HG02870 (cell line): Measurements from ENCODE around the gene BCL2L15.

ENCODE experiments used
- ATAC-seq: cut with Tn5 transposase; IDR thresholded peaks from one replicate; pipeline ENCODE4 v1.9.1; 2021; ENCODE audit warnings: mild to moderate bottlenecking, moderate library complexity; ENCODE audit not compliant: unreplicated experiment

The BCL2L15 gene

DNA sequence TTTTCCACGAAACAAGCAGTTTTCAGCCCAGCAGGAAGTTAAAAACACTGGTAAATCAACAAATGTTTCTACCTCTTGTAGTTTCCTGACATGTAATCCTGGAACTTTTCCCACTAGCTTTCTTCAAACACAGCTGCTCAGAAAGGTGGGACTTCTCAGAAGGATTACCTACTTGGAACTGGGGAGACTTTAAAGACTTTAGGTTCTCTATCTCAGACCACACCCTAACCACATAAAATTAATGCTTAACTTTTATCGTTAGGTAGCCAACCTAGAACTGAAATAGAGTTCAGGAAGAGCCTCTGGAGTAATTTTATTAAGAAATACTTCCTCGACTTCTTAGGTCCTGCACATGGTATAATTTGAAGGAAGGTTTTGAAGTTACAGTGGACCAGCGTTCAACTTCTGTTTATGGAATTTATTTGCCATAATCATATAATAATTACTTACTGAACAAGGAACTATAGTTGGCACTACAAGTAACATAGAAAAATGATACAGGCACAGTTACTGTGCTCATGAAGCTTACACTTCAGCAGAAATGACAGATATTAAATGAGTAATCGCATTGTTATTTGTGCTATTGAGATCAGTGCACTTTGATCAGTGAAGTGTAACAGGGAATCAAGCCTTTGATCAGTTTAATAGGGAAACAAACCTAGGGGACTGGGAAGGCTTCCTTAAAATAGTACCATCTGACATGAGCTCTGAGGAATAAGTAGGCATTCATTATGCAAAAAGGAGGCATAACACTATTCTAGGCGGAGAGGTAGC is at the start of gene BCL2L15:
Gene BCL2L15, minus strand, starts transcription at position 180 of the 774 bp plus-strand sequence. CDS start 206 bp downstream, outside the sequence.
- ATAC-seq = no peak

DNA sequence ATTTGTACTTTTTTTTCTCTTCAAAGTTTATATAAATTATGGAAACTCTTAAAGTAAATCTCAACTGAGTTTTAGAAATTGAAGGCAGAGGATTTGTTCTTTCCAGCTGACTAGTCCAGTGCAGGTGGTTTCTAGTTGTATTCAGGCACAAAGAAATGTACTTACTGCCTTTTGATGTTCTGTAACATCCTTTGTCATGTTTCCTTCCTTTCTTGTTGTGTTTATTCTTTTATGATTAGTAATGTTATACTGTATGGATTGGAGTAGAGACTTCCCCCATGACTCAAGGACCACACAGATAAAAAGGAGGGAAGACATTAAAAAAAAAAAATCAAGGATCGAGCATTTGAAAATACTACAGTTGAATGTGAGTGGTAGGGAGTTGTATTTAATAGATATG is 49.8 kb upstream of the BCL2L15 start:
- ATAC-seq = no peak

DNA sequence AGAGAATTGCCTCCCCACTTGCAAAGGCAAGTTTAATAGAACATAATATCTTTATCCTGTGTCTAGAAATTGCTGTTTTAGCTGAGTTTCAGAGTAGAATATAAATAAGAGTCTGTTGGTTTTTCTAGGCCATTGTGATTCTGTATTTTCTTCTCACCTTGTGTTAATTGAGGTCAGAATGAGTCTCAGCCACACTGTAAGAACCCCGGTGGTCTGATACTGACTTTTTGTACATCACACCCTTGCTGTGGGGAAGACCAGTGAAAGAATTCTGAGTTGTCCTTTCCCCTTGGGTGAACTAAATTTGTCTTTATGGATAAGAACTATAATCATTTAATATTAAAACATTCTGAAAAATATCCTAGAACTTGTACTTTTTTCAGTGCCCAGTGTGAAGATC is 48.6 kb upstream of the BCL2L15 start:
- ATAC-seq = no peak

DNA sequence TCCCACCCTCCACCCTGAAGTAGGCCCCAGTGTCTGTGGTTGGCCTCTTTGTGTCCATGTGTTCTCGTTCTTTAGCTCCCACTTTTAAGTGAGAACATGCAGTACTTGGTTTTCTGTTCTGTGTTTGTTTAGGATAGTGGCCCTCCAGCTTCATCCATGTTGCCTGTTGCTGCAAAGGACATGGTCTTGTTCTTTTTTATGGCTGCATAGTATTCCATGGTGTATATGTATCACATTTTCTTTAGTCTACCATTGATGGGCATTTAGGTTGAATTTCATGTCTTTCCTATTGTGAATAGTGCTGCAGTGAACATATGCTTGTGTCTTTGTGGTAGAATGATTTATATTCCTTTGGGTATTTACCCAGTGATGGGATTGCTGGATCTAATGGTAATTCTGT is 47.8 kb upstream of the BCL2L15 start:
- ATAC-seq = no peak

DNA sequence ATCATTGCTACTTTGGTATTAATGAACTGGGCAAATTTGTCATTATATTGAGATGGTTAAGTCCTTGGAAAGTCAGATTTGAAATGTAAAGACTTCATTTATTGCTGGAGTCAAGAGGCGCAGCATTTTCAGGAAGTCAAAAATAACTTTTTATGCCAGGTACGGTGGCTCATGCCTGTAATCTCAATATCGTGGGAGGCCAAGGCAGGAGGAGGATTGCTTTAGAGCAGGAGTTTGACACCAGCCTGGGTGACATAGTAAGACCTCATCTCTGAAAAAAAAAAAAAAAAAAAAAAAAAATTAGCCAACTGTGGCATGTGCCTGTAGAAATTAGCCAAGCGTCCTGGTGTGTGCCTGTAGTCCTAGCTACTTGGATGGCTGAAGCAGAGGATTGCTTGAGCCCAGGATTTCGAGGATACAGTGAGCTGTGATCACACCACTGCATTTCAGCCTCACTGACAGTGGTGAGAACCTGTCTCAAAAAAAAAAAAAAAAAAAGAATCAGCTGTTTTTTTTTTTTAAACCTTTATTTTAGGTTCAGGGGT is 47.2 kb upstream of the BCL2L15 start:
- ATAC-seq = no peak

DNA sequence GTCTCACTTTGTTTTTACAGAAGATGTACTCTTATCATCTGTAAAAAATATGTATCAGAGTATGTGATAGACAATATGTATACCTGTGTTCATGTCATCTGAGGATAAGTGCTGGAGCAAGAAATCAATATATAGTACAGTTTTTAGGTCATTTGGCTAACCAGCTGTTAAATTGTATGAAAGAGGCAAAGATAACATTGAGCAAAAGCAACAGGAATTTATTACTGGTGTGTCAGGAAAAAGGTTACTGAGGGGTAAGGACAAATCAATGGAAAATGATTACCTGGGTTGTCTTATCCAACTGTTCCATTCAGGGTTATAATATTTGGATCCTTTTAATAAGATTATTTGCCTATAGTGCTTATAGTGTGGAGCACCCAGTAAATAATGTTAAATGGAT is 46.6 kb upstream of the BCL2L15 start:
- ATAC-seq = no peak

DNA sequence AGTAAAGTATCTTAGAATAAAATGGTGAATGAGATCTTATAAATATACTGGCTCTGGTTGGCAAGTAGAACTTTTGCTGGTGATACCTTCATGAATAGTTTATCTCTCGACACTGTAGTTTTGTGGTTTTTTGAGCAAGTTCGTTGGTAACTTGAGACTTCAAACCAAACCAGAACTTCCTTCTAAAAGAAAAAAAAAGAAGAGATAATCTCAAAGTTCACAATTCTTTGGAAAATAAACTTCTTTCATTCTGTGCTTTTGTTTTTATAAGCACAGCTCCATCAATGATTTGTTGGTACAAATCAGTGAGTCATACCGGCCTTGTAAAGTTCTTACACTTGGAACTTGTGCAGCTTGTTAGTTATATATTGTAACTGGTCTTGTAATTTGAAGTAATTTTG is 44.1 kb upstream of the BCL2L15 start:
- no peak for ATAC-seq

DNA sequence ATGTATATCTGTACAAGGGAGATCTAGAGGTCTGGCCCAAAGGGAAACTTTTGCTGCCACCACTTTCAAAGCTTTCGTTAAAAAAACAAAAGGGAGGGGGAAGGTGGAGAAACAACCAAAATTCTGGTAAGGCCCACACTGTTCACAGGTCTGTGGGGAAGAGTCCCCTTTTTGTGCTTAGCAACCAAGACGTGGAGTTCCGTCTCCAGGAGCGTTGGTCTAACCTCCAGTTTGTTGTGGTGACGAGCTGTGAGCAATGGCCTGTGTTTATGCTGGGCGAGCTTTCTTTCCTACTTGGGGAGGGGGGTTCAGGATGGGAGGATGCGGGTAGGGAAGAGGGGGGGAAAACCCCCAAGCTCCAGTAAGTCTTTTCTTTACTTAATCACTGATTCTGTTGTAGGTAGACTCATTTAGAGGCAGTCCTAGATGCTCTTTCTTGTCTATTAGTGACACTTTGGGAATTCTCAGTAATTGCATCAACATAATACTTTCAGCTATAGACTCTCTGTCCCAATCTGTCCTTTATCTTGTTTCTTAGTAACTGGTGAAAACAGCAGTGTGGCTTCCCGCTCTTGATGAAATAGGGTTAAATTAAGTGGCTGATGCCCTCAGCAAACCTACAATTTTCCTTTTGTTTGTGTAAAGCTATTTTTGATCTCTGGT is 43.2 kb upstream of the BCL2L15 start:
- peak; percentile 15 for ATAC-seq

DNA sequence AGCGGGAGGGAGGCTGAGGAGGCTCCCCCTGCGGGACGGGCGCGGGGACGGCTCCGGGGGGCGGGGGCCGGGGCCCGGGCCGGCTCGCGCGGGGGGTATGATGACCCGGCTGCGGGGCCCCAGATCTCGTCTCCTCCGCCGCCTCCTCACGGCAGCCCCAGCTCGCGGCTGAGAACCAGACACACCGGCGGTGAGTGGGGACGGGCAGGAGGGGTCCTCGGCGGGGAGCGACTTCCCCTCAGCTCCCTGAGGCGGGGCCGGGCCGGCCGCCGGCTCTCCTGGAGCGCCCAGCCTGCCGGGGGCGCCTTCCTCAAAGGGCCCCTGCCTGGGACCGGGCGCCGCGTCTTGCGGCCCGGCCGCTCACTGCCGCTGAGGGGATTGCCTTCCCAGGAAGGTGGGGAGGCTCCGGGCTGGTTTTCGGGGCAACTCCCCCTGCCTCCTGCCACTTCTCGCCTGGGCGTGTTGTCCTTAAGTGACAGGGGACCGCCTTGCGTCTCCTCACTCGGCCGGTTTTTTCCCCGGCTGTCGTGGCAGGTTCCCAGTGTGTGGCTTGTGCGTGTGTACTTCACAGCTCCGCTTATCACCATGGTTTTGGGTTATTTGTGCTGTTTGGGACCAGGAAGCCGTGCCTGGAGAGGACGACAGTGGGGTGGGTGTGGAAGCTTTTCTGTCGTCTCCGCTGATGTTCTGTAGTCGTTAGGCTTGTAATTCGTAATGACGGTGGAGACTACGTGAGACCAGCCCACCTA is 42.5 kb upstream of the BCL2L15 start:
- ATAC-seq = peak; percentile 28

DNA sequence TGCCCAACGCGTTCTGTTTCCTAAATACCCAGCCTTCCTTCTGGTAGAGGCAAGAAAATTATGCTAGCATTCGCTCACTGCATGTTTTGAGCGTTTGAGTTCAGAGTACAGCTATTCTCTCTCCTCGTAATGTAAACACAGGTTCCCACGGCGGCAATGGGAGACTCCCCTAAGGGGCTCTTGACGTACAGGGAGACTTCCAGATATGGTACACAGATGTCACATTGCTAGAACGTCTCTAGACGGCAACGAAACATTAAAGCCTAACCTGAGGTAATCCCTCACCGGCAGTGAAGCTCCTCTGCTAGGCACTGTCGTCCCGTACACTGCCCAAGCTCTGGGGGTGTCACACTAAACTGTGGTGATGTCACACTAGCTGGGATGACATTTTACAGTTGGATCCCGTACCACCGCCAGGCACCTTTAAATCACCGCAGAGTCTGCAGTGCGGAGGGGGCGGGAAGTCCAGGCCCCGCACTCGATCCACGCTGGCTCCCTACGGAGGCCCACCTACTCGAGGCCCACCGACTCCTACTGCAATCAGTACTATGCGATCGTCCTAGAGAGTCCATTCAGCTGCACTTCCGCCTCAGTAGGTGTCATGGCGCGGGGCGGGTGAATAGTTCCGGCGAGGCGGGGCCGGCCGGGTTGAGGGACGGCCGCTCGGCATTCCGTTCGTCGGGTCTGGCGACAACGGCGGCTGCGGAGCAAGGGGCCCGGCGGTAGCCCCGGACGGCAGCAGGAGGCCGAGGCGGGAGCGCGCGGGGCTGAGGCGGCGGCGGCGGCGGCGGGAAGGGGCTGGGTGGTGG is 41.8 kb upstream of the BCL2L15 start, which contains the start of gene HIPK1:
Gene HIPK1, plus strand, starts transcription at position 384 of the 809 bp plus-strand sequence.
- ATAC-seq = peak; percentile 61

DNA sequence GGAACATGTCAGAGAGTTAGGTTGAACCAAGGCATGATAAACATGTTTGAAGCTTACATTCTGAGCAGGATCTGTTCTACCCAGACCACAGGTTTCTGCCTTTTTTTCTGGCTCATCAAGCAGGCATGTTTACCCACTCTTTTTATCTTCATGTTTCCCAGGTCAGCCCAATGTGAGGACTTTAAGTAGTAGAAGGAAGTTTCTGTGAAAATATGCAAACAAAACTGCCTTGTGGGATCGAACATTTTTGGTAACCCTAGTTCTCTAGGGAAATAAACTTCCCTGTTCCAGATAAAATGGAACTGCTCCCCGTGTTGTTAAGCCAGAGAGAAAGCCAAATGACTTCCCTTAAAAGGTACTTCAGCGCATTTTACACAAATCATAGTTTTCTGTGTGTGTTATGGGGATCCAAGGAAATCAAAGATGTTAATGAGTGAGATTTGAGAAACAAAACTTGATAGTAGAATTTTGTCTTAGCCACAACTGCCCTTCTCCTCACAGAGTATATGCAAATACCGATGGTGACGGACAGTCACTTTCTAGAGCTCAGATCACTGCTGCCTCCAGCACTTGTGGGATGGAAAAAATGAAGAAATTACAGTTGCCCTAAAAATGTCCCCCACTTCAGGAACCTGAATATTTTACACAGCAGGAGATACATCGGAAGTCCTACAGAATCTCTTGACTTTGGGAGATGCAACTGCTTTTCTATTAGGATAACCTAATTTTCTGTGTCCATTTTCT is 41.0 kb upstream of the BCL2L15 start:
- peak; percentile 29 for ATAC-seq

DNA sequence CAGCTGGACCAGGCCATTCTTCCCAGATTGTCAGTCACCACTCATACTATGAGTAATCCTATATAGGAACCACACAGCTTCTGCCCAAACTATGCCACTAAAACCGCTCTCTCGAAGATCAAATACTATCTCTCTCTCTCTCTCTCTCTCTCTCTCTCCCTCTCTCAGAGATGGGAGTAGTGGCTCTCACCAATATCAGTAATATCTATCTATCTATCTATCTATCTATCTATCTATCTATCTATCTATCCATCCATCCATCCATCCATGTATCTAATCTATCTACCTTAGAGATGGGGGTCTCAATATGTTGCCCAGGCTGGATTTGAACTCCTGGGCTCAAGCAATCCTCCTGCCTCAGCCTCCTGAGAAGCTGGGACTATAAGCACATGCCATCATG is 37.1 kb upstream of the BCL2L15 start:
- no peak for ATAC-seq

DNA sequence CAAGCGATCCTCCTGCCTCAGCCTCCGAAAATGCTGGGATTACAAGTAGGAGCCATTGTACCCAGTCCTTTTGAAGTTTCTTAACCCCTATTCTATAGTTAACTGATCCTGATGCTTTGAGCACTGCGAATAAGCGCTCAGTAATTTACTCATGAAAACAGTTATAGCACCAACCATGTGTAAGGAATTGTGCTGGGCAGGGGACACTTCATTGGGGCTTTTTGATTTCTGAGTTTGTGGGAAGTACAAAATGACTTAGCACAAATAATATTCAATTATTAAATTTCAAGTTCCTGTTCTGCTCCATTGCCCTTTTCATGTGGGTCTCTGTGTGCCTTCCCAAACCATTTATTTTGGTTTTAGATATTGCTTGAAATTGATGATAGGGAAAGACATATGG is 35.6 kb upstream of the BCL2L15 start:
- ATAC-seq = no peak

DNA sequence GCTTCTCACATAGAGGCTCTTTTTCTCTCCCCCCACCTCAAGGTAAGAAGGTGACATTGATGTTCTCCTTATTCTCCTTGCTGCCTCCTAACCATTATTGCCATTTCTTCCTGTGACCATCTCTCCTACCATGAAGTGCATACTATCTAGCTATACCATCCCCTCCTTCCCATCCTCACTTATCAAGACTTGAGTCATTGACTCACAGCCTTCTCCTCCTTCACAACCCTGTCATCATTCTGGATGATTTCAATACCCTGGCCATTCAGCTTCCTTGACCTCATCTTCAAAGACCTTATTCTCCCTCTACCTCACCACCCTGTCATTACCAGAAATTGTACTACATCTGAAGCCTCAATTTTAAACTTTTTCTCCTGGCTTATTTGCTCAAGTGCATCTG is 30.9 kb upstream of the BCL2L15 start:
- ATAC-seq = no peak

DNA sequence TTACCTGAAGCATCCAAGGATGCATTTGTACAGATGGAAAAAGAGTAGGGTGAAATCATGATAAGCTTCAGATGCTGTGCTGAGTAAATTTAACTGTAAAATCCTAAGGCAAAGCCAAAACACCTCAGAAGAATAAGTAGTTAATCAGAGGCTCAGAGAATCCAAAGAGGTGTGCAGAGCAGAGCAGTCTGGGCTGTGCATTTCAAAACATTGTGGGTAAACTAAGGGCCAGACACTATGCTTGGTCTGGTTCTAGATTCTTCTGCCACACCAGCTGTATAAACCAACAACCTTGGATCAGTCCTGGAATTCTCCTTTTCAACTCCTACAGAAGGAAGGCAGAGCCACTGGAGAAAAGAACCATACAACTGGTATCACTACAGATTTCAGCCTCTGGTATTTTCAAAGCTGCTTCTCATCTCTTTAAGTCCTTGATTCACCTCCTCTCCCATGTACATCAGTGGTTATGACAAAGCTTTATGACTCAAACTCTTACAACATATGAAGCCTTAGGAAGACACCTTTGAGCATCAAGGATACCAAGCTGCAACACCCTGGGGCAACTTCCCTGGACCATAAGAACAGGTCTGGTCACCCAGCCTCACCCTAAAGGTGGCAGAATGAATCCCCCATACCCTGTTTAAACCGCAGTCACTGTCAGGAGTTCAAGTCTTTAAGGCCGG is 30.2 kb upstream of the BCL2L15 start:
- ATAC-seq = no peak

DNA sequence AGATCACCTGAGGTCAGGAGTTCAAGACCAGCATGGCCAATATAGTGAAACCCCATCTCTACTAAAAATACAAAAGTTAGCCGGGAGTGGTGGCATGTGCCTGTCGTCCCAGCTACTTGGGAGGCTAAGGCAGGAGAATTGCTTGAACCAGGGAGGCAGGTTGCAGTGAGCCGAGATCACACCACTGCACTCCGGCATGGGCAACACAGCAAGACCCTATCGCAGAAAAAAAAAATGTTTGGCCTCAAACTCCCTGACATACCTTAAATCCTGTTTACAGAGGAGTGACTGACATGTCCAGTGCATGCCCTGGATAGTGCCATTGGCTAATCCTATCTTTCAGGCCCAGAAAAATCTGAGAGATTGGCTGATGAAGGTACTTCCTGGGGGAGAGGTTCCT is 29.6 kb upstream of the BCL2L15 start:
- no peak for ATAC-seq

DNA sequence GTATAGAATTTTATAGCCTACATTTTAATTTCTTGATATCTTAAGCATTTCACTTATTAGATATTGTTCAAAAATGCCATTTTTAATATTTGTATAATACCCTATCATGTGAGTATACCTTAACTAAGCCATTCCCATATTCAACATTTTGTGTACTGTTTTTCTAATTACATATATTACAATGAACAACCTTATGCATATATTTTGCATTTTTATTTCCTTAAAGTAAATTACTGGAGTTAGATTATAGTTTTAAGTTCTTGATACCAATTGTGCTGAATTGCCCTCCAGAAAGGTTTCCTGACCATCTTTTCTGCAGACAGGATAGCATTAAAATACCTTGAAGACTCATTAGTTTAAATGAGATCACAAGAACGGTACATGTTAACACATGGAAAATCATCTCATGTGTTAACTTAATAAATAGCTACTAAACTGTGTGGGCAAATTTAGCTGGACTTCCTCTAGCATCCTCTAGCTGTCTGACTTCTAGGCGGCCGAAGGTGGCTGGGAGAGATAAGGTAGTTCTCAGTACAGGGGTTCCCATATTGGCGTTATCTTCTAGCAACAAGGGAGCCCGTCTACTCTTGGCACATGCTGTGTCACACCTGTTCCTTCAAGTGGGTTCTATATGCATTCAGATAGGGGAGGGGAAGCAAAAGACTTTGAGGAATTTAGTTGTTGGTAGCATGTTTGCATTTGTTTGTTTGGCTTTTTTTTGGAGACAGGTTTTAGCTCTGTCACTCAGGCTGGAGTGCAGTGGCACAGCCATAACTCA is 26.7 kb upstream of the BCL2L15 start:
- ATAC-seq = no peak

DNA sequence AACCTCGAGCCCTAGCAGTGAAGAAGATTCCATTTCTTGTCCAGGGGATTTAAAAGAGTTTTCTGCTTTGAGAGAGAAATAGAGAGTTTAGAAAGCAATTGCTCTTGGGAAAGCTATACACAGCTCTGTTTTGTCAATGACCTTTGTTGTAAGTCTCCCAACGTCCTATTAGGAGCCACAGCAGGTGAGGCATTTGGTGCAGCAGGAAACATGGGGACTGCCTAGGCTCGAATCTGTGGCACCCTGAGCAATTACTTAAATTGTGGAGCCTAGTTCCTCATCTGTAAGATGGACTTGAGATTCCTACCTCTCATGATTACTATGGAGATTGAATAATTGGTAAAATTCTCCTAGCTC is 25.9 kb upstream of the BCL2L15 start:
- no peak for ATAC-seq
